HepG2 (cell line): ENCODE data around the gene PPP6R2. TPM values are rescaled to one million over a fixed set of nuclear protein-coding genes. Genes with fewer than 3 reads are reported as not detected.

ENCODE experiments used
- BATF2 ChIP-seq: sonication (generic); formaldehyde crosslinking; IDR thresholded peaks from 2 replicates; pipeline ENCODE4 v1.8.0; 2022; ENCODE audit warnings: mild to moderate bottlenecking, missing genetic modification reagents, moderate library complexity
- CHD4 ChIP-seq: fragments of 200-600 bp; sonication (generic); IDR thresholded peaks from 2 replicates; pipeline ENCODE4 v1.7.0; 2017; ENCODE audit warnings: mild to moderate bottlenecking, low read length, borderline replicate concordance
- DMAP1 ChIP-seq: IDR thresholded peaks from 2 replicates; pipeline ENCODE4 v1.6.1; 2016
- E2F5 ChIP-seq: sonication (generic); formaldehyde crosslinking; conservative IDR thresholded peaks from 2 replicates; pipeline ENCODE4 v1.4.0; 2020; ENCODE audit warnings: missing genetic modification reagents
- EEA1 ChIP-seq: sonication (generic); formaldehyde crosslinking; IDR thresholded peaks from 2 replicates; pipeline ENCODE4 v1.5.1; 2020; ENCODE audit warnings: mild to moderate bottlenecking, missing genetic modification reagents, borderline replicate concordance
- FIP1L1 ChIP-seq: fragments of 200-400 bp; formaldehyde crosslinking; IDR thresholded peaks from 2 replicates; pipeline ENCODE4 v1.6.1; 2018; ENCODE audit warnings: low read depth, mild to moderate bottlenecking, low read length, moderate library complexity, borderline replicate concordance; ENCODE audit not compliant: insufficient read depth
- FOSL2 ChIP-seq: sonication (generic); formaldehyde crosslinking; IDR thresholded peaks from 2 replicates; pipeline ENCODE4 v1.4.0; 2020; ENCODE audit warnings: missing genetic modification reagents
- FOXC1 ChIP-seq: sonication (generic); formaldehyde crosslinking; IDR thresholded peaks from 2 replicates; pipeline ENCODE4 v1.8.0; 2022; ENCODE audit warnings: mild to moderate bottlenecking, missing genetic modification reagents, borderline replicate concordance
- KAT7 ChIP-seq: IDR thresholded peaks from 2 replicates; pipeline ENCODE4 v1.6.1; 2018; ENCODE audit warnings: borderline replicate concordance, missing compliant biosample characterization
- NAIF1 ChIP-seq: sonication (generic); formaldehyde crosslinking; IDR thresholded peaks from 2 replicates; pipeline ENCODE4 v1.5.0; 2020; ENCODE audit warnings: mild to moderate bottlenecking, missing genetic modification reagents, borderline replicate concordance
- RARA ChIP-seq: IDR thresholded peaks from 2 replicates; pipeline ENCODE4 v1.6.1; 2016; ENCODE audit warnings: missing genetic modification reagents, missing compliant biosample characterization
- RNF219 ChIP-seq: sonication (generic); formaldehyde crosslinking; IDR thresholded peaks from 2 replicates; pipeline ENCODE4 v1.5.0; 2020; ENCODE audit warnings: mild to moderate bottlenecking, missing genetic modification reagents
- SALL1 ChIP-seq: sonication (generic); formaldehyde crosslinking; IDR thresholded peaks from 2 replicates; pipeline ENCODE4 v1.8.0; 2022; ENCODE audit warnings: mild to moderate bottlenecking, missing genetic modification reagents
- SMARCE1 ChIP-seq: fragments of 450-650 bp; IDR thresholded peaks from 2 replicates; pipeline ENCODE4 v1.6.1; 2017; ENCODE audit warnings: borderline replicate concordance
- SP4 ChIP-seq: sonication (generic); formaldehyde crosslinking; IDR thresholded peaks from 2 replicates; pipeline ENCODE4 v1.8.1; 2023; ENCODE audit warnings: mild to moderate bottlenecking, missing genetic modification reagents
- ZBED4 ChIP-seq: sonication (generic); formaldehyde crosslinking; IDR thresholded peaks from 2 replicates; pipeline ENCODE4 v1.4.0; 2020; ENCODE audit warnings: missing genetic modification reagents, borderline replicate concordance
- ZFP41 ChIP-seq: sonication (generic); formaldehyde crosslinking; IDR thresholded peaks from 2 replicates; pipeline ENCODE4 v1.4.0; 2020; ENCODE audit warnings: mild to moderate bottlenecking, missing genetic modification reagents, borderline replicate concordance
- ZMAT3 ChIP-seq: sonication (generic); formaldehyde crosslinking; conservative IDR thresholded peaks from 2 replicates; pipeline ENCODE4 v1.7.0; 2021; ENCODE audit warnings: missing genetic modification reagents
- ZNF225 ChIP-seq: sonication (generic); formaldehyde crosslinking; IDR thresholded peaks from 2 replicates; pipeline ENCODE4 v1.4.0; 2020; ENCODE audit warnings: mild to moderate bottlenecking, missing genetic modification reagents
- ZNF282 ChIP-seq: fragments of 450-650 bp; IDR thresholded peaks from 2 replicates; pipeline ENCODE4 v1.6.1; 2018; ENCODE audit not compliant: partially characterized antibody
- ZNF382 ChIP-seq: sonication (generic); formaldehyde crosslinking; IDR thresholded peaks from 2 replicates; pipeline ENCODE4 v1.5.0; 2020; ENCODE audit warnings: missing genetic modification reagents, mild to moderate bottlenecking, borderline replicate concordance
- ZNF484 ChIP-seq: sonication (generic); formaldehyde crosslinking; IDR thresholded peaks from 2 replicates; pipeline ENCODE4 v1.5.1; 2020; ENCODE audit warnings: mild to moderate bottlenecking, low read depth, missing genetic modification reagents, borderline replicate concordance
- ZNF562 ChIP-seq: sonication (generic); formaldehyde crosslinking; IDR thresholded peaks from 2 replicates; pipeline ENCODE4 v1.8.0; 2022; ENCODE audit warnings: missing genetic modification reagents, borderline replicate concordance
- ZNF782 ChIP-seq: sonication (generic); formaldehyde crosslinking; IDR thresholded peaks from 2 replicates; pipeline ENCODE4 v1.4.0; 2020; ENCODE audit warnings: missing genetic modification reagents, mild to moderate bottlenecking, borderline replicate concordance
- polyA plus RNA-seq, 8 experiments: library from polyadenylated mRNA; depleted of rRNA in 3 of 8; stranded (reverse) in 7 of 8; unstranded in 1 of 8; fragments of >200 nt; fragmentation: Illumina TruSeq in 4 of 8; extraction: Trizol in 4 of 8; gene quantifications; 2 replicates each; pipeline versions ENCODE4 v1.2.1 to v1.2.3, GENCODE V29; 2011 to 2016; ENCODE audit warnings: low read depth in 4 of 8, missing spikeins in 1 of 8, mixed read lengths in 1 of 8; ENCODE audit not compliant: insufficient read depth in 1 of 8
- total RNA-seq, 5 experiments: library from RNA; depleted of rRNA; stranded (reverse); fragments of >200 nt; fragmentation: Illumina TruSeq; extraction: Trizol; gene quantifications; 2 replicates each; pipeline ENCODE4 v1.2.3, GENCODE V29; 2016; ENCODE audit warnings: low read depth in 1 of 5

PPP6R2 gene
- total and polyA plus RNA-seq, 2 of the 13 experiments (the other 11 are each of a cell fraction or from before 2014, with no cell fraction given): 55.0 to 102 TPM

GRCh38 chr22:50396751-50397370 lies 53.7 kb downstream of the PPP6R2 start (continued):
- no peak; the same call in 1 of the 2 replicates for TF ChIP-seq ZBED4 (CRISPR knock-in tag)
- no peak for TF ChIP-seq SP4 (CRISPR knock-in tag)
- TF ChIP-seq ZNF562 (CRISPR knock-in tag): no peak
- TF ChIP-seq ZNF782 (CRISPR knock-in tag): no peak
- TF ChIP-seq FOXC1 (CRISPR knock-in tag): no peak
- TF ChIP-seq E2F5 (CRISPR knock-in tag): no peak
- TF ChIP-seq FOSL2 (CRISPR knock-in tag): peak; percentile 70
- no peak for TF ChIP-seq ZNF282
- TF ChIP-seq ZFP41 (CRISPR knock-in tag): 0 out of 2 replicates have a peak, but pooled peaks have one; percentile 35
- no peak for TF ChIP-seq ZNF382 (CRISPR knock-in tag)
- TF ChIP-seq EEA1 (CRISPR knock-in tag): no peak
- no peak for TF ChIP-seq CHD4
- TF ChIP-seq ZNF225: no peak
- TF ChIP-seq RNF219: 0 out of 2 replicates have a peak, but pooled peaks have one; percentile 87
- TF ChIP-seq ZMAT3 (CRISPR knock-in tag): no peak
- peak; percentile 81 for TF ChIP-seq SALL1 (CRISPR knock-in tag)
- peak; percentile 59; the same call in 1 of the 2 replicates for TF ChIP-seq DMAP1 (CRISPR knock-in tag)
- TF ChIP-seq RARA (CRISPR knock-in tag): peak; percentile 96
- no peak for TF ChIP-seq FIP1L1
- TF ChIP-seq NAIF1 (CRISPR knock-in tag): peak; percentile 78; the same call in 1 of the 2 replicates
- TF ChIP-seq KAT7 (CRISPR knock-in tag): no peak
- no peak for TF ChIP-seq SMARCE1
- no peak for TF ChIP-seq BATF2
- TF ChIP-seq ZNF484 (CRISPR knock-in tag): no peak
